ENCODE results near the gene FAM117B. TPM values are rescaled to one million over a fixed set of nuclear protein-coding genes. Genes with fewer than 3 reads are reported as not detected.

The FAM117B gene
- total RNA-seq, 2 experiments from 2014 or later = 4.2 to 18.4 TPM

DNA sequence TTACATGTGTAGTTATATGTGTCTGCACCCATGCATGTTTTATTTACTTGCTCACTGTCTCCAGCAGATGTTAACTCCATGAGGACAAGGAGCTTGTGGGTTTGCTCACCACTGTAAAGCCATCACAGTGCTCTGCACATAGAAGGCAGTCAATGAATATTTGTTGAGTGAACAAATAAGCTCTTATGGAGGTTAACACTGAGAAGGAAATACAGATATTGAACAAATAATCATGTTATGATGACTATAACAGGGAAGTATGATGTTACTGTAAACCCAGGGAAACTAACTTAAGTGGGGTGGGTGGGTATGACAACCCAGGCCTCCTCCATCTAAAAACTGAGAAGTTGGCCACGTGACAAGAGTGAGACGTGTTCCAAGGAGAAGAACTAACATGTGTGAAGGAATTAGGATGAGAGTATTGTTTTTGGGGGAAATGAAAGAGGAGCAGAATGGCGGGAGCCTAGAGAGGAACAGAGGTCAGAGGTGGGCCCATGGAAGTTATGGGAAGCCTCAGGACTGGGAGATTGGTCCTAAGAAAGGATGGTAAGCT, 6.0 kb upstream of the FAM117B start:
- H3K4me1 ChIP-seq (ENCODE audit: insufficient read depth, low read length, poor library complexity, severe bottlenecking) = peaks cover 1% of the 10 kb centered on the region
- H3K9me2 ChIP-seq (ENCODE audit: insufficient read depth, low read length) = no peaks in the 10 kb centered on the region
- DNase-seq (ENCODE audit: low spot score) = no peak
- no peak overlapping the region for H3K27ac ChIP-seq (ENCODE audit: low read depth, low read length, poor library complexity, severe bottlenecking)
- no peak overlapping the region for H2AFZ ChIP-seq (ENCODE audit: low read length)
- intact Hi-C loops (cut with micrococcal nuclease; ENCODE audit: unreplicated experiment) = no loop called here
- H3K36me3 ChIP-seq (ENCODE audit: insufficient read depth, low read length) = no peaks in the 10 kb centered on the region
- no peak for TF ChIP-seq EZH2phosphoT487 (IDR thresholded peaks at IDR 0.05; ENCODE audit: borderline replicate concordance, low read depth, low read length)
- TF ChIP-seq, protein P1, sequence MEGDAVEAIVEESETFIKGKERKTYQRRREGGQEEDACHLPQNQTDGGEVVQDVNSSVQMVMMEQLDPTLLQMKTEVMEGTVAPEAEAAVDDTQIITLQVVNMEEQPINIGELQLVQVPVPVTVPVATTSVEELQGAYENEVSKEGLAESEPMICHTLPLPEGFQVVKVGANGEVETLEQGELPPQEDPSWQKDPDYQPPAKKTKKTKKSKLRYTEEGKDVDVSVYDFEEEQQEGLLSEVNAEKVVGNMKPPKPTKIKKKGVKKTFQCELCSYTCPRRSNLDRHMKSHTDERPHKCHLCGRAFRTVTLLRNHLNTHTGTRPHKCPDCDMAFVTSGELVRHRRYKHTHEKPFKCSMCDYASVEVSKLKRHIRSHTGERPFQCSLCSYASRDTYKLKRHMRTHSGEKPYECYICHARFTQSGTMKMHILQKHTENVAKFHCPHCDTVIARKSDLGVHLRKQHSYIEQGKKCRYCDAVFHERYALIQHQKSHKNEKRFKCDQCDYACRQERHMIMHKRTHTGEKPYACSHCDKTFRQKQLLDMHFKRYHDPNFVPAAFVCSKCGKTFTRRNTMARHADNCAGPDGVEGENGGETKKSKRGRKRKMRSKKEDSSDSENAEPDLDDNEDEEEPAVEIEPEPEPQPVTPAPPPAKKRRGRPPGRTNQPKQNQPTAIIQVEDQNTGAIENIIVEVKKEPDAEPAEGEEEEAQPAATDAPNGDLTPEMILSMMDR (conservative IDR thresholded peaks at IDR 0.05; ENCODE audit: low read length) = no peak
- BruUV-seq (replicated peaks) = no TSS peak
- H3K4me3 ChIP-seq (ENCODE audit: low read depth, low read length, poor library complexity, severe bottlenecking) = no peak overlapping the region
- H4K20me1 ChIP-seq (ENCODE audit: insufficient read depth, low read length) = no peaks in the 10 kb centered on the region
- POLR2A ChIA-PET = interaction anchor here (0.5 kb wide), 1 partner anchor 317 kb away, joined by 3 read pairs; no protein-coding TSS in a partner anchor
- H3K9me3 ChIP-seq (ENCODE audit: low read length) = no peaks in the 10 kb centered on the region
- no peaks in the 10 kb centered on the region for H3K79me2 ChIP-seq (ENCODE audit: insufficient read depth, low read depth, low read length)
- no peak overlapping the region for H3K4me2 ChIP-seq (ENCODE audit: low read length)
- CTCF ChIA-PET (ENCODE audit: unreplicated experiment) = no interaction called here

- no peak for TF ChIP-seq EZH2phosphoT487 (IDR thresholded peaks at IDR 0.05; ENCODE audit: borderline replicate concordance, low read depth, low read length)
- TF ChIP-seq, protein P1 (conservative IDR thresholded peaks at IDR 0.05; ENCODE audit: low read length) = no peak
- H3K4me3 ChIP-seq (ENCODE audit: low read depth, low read length, poor library complexity, severe bottlenecking) = no peak overlapping the region
- no peak overlapping the region for H3K4me2 ChIP-seq (ENCODE audit: low read length)
- ChIA-PET CTCF (ENCODE audit: unreplicated experiment) (no interaction called here), POLR2A (interaction anchor here (0.7 to 1.3 kb wide), 4 partner anchors 9 to 601 kb away, joined by 3 to 7 read pairs (median 3); no protein-coding TSS in a partner anchor)
- DNase-seq (ENCODE audit: low spot score) = no peak
- H3K4me1 ChIP-seq (ENCODE audit: insufficient read depth, low read length, poor library complexity, severe bottlenecking) = peaks cover 24% of the 10 kb centered on the region
- H2AFZ ChIP-seq (ENCODE audit: low read length) = no peak overlapping the region
- no peaks in the 10 kb centered on the region for H3K9me2 ChIP-seq (ENCODE audit: insufficient read depth, low read length)
- peaks cover 17% of the 10 kb centered on the region for H3K79me2 ChIP-seq (ENCODE audit: insufficient read depth, low read depth, low read length)
- intact Hi-C loops (cut with micrococcal nuclease; ENCODE audit: unreplicated experiment) = no loop called here
- no peaks in the 10 kb centered on the region for H3K36me3 ChIP-seq (ENCODE audit: insufficient read depth, low read length)
- H3K9me3 ChIP-seq (ENCODE audit: low read length) = no peaks in the 10 kb centered on the region
- H4K20me1 ChIP-seq (ENCODE audit: insufficient read depth, low read length) = no peaks in the 10 kb centered on the region
- H3K27ac ChIP-seq (ENCODE audit: low read depth, low read length, poor library complexity, severe bottlenecking) = no peak overlapping the region
- BruUV-seq (replicated peaks) = no TSS peak
These were observed 2.0 kb upstream of the FAM117B start for GRCh38 chr2:202632682-202633290.

DNA sequence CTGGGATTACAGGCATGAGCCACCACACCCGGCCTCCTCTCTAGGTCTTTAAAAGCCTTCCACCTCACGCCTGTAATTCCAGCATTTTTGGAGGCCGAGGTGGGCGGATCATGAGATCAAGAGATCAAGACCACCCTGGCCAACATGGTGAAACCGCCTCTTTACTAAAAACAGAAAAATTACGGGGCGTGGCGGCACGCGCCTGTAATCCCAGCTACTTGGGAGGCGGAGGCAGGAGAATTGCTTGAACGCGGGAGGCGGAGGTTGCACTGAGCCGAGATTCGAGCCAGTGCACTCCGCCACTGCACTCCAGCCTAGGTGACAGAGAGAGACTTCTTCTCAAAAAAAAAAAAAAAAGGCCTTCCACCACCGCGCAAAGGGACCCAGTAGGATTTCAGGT, 1.3 kb upstream of the FAM117B start:
- Histone ChIP-seq H3K9me3 (ENCODE audit: low read length) (no peaks in the 10 kb centered on the region), H3K27ac (ENCODE audit: low read depth, low read length, poor library complexity, severe bottlenecking) (no peak overlapping the region), H3K9me2 (ENCODE audit: insufficient read depth, low read length) (no peaks in the 10 kb centered on the region), H3K36me3 (ENCODE audit: insufficient read depth, low read length) (no peaks in the 10 kb centered on the region), H3K4me1 (ENCODE audit: insufficient read depth, low read length, poor library complexity, severe bottlenecking) (peaks cover 29% of the 10 kb centered on the region), H4K20me1 (ENCODE audit: insufficient read depth, low read length) (no peaks in the 10 kb centered on the region), H3K4me3 (ENCODE audit: low read depth, low read length, poor library complexity, severe bottlenecking) (no peak overlapping the region), H2AFZ (ENCODE audit: low read length) (peak overlapping the region; percentile 98; the same call in 1 of the 2 replicates), H3K4me2 (ENCODE audit: low read length) (peak overlapping the region; percentile 77; the same call in 1 of the 2 replicates), H3K79me2 (ENCODE audit: insufficient read depth, low read depth, low read length) (peaks cover 19% of the 10 kb centered on the region)
- intact Hi-C loops (cut with micrococcal nuclease; ENCODE audit: unreplicated experiment) = no loop called here
- TF ChIP-seq, protein P1 (conservative IDR thresholded peaks at IDR 0.05; ENCODE audit: low read length) = no peak
- no peak for TF ChIP-seq EZH2phosphoT487 (IDR thresholded peaks at IDR 0.05; ENCODE audit: borderline replicate concordance, low read depth, low read length)
- ChIA-PET POLR2A (interaction anchor here (0.7 kb wide), 3 partner anchors 11 to 600 kb away, joined by 3 to 7 read pairs (median 3); no protein-coding TSS in a partner anchor), CTCF (ENCODE audit: unreplicated experiment) (no interaction called here)
- BruUV-seq (replicated peaks) = no TSS peak
- DNase-seq (ENCODE audit: low spot score) = no peak

Measured in OCI-LY7 (cell line).